ENCODE results near the gene AKAP13.

The AKAP13 gene

DNA sequence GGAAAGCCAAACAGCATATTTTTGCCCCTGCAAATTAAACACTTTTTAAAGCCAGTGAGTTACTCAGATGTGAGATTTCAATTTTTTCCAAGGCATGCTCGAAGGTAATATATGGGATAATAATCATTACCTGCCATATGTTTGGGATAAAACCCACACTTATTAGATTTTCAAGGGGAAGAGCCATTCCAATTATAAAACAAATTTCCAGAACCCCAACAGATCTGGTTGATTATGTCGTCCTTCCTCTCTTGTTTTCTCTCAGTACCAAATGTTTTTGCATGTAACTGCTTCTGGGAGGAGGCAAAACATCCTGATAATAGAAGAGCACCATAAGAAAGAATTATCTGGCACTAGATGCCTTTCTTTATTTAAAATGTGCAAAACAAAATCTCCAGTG is 115.1 kb downstream of the AKAP13 start:
- DNase-seq (ENCODE audit: low spot score) = no peak
- TF ChIP-seq, protein P1, sequence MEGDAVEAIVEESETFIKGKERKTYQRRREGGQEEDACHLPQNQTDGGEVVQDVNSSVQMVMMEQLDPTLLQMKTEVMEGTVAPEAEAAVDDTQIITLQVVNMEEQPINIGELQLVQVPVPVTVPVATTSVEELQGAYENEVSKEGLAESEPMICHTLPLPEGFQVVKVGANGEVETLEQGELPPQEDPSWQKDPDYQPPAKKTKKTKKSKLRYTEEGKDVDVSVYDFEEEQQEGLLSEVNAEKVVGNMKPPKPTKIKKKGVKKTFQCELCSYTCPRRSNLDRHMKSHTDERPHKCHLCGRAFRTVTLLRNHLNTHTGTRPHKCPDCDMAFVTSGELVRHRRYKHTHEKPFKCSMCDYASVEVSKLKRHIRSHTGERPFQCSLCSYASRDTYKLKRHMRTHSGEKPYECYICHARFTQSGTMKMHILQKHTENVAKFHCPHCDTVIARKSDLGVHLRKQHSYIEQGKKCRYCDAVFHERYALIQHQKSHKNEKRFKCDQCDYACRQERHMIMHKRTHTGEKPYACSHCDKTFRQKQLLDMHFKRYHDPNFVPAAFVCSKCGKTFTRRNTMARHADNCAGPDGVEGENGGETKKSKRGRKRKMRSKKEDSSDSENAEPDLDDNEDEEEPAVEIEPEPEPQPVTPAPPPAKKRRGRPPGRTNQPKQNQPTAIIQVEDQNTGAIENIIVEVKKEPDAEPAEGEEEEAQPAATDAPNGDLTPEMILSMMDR (IDR thresholded peaks at IDR 0.05; ENCODE audit: extremely low read depth, missing control alignments) = no peak

DNA sequence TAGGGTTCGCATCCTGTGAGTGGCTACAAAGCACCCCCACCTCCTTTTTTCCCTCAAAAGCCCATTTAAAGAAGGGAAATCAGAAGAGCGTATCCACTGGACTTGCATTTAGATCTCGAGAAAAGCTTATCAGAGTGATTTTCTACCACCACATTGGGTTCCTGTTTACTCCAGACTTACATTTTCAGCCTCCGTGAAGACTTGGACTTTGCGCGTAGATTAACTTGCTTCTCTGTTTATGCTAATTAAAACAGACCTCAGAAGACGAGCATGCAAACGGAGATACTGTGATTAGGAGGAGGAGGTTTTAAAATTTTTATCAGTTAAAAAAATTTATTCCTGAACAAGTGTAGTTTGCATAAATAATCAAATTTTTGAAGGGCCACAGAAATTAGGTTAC is 115.7 kb downstream of the AKAP13 start:
- TF ChIP-seq, protein P1 (IDR thresholded peaks at IDR 0.05; ENCODE audit: extremely low read depth, missing control alignments) = no peak

DNA sequence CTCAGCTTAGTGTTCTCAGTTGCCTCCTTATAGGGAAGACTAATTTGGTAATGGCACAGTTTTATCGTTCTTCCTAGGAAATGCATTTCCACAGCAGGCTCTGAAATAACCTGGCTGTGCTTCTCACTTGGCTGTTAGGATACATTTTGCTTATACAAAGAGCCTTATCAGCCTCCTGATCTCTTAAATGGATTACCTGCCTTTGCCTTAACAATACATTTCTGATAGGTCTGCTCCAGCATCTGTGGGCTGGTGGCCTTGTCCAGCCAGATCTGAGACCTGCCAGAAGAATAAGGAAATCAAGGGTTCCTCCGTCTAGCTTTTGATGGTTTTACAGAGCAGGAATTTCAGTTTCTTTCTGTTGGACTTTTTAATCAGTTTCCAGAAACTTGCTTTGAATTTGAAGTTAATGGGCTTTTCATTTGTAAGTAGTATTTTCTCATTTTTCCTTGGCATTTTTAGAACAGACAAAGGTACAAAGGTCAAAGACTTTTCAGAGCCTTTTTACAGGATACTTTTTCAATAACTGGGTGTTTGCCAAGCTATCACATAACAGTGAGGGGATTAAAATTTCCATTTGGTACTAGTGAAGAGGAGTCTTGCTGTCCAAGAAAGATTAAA is 116.3 kb downstream of the AKAP13 start:
- TF ChIP-seq, protein P1 (IDR thresholded peaks at IDR 0.05; ENCODE audit: extremely low read depth, missing control alignments) = no peak
- no peak for DNase-seq (ENCODE audit: low spot score)

More for the DNA sequence above, 115.7 kb downstream of the AKAP13 start:
- DNase-seq (ENCODE audit: low spot score) = no peak

DNA sequence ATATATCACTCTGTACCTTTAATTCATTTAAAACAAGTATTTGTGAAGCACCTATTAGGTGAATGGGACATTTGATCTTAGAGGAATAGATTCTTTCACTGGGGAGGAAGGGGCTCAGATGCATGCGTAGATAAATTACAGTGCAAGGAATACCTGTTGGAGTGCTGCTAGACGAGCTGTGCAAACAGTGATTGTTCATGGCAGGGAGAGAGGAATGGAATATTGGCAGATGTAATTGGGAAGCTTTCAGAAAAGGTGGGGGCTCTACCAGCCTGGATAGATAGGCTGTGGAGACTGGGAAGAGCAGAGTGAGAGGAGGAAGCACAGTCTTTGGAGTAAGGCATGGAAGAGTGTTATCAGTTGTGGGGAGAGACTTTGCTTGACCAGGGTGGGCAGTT is 116.8 kb downstream of the AKAP13 start:
- TF ChIP-seq, protein P1 (IDR thresholded peaks at IDR 0.05; ENCODE audit: extremely low read depth, missing control alignments) = no peak
- DNase-seq (ENCODE audit: low spot score) = no peak

DNA sequence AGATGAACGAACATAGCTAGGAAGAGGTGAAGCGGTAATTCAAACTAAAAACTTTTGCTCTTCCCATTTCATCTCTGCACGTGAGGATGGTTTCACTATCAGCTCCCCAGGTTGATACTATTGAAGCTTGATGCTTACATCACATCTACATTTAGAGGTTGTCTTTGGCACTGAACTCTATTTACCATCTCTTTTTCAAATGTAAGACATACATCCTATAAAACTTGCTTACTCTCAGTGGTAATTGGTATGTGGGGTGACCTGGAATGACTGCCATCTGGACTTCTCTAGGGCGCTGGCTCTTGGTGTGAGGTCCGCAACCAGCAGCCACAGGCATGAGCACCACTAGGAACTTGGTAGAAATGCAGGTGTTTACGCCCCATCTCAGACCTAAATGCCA is 118.1 kb downstream of the AKAP13 start:
- TF ChIP-seq, protein P1 (IDR thresholded peaks at IDR 0.05; ENCODE audit: extremely low read depth, missing control alignments) = no peak
- DNase-seq (ENCODE audit: low spot score) = no peak

DNA sequence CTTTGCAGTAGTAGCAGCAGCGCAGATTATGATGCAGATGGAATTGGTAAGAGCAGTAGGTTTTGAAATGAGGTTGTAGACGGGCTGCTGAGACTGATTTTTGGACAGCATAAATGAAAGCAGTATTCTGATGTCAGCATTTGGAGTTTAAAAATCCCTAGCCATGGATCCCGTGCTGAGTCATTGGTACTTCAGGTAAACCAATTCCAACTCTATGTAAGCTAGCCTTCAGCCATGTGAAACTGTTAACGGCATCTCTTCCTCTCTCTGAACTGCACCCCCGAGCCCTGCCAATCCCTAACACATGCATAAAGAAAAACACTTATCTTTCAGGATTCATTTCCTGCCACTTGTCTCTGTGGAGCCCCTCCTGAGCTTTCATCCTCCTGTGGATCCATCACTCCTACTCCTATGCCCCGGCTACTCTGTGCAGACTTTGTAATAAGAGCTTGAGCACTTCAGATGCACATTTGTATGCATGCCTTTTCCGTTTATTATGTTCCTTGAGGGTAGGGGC is 119.0 kb downstream of the AKAP13 start:
- DNase-seq (ENCODE audit: low spot score) = no peak
- TF ChIP-seq, protein P1 (IDR thresholded peaks at IDR 0.05; ENCODE audit: extremely low read depth, missing control alignments) = no peak

DNA sequence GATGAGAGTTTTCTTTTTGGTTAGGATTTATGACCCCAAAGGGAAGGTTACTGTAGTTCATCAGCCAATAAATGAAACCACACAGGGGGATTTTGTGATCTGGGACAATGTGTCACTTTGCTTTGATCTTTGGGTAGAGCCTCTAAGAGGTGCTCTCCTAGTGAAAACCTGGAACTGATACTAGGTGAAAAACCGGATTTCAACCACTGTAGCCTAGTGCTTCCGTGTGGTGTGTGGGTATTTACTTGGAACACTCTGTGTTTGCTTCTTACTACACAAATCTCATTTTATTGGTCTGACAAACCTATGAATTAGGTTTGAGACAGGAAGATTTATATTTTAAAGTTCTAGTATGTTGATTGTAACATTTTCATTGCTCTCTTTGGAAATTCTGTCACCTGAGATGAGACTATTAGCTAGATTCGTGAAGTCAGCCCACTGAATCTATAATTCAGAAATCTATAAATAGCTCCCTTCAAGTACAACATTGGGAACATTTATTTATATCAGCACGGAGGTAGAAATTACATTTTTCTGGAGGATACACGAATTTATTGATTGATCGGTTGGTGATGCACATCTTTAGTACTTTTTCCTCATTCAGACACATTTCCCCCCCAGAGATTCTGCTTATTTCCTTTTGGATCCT is 119.8 kb downstream of the AKAP13 start:
- peak; percentile 15 for DNase-seq (ENCODE audit: low spot score)
- TF ChIP-seq, protein P1 (IDR thresholded peaks at IDR 0.05; ENCODE audit: extremely low read depth, missing control alignments) = no peak
